Progenitor cell of endocrine pancreas (in vitro differentiated cells): Measurements from ENCODE around the gene S100A13. TPM values are rescaled to one million over a fixed set of nuclear protein-coding genes. Genes with fewer than 3 reads are reported as not detected.
A peak's percentile ranks its signal among the peaks of the same experiment; 100 is the strongest.

Experiments used
- DNase-seq: peaks from one replicate; pipeline ENCODE4 v3.0.0; 2021; ENCODE audit warnings: low spot score; ENCODE audit not compliant: unreplicated experiment
- H3K27ac Mint-ChIP-seq: 2 replicates; pipeline ENCODE4 v1.8.0; 2021; ENCODE audit warnings: mild to moderate bottlenecking, moderate library complexity, mixed read lengths
- H3K27me3 Mint-ChIP-seq: 2 replicates; pipeline ENCODE4 v1.8.0; 2021; ENCODE audit warnings: mixed read lengths
- H3K36me3 Mint-ChIP-seq: 2 replicates; pipeline ENCODE4 v1.8.0; 2022; ENCODE audit warnings: mixed read lengths; ENCODE audit not compliant: insufficient read depth
- H3K4me1 Mint-ChIP-seq: 2 replicates; pipeline ENCODE4 v1.8.0; 2021; ENCODE audit warnings: low read depth, mixed read lengths
- H3K4me3 Mint-ChIP-seq: 2 replicates; pipeline ENCODE4 v1.8.0; 2021; ENCODE audit warnings: low read depth, mild to moderate bottlenecking, moderate library complexity, mixed read lengths
- H3K9me3 Mint-ChIP-seq: 2 replicates; pipeline ENCODE4 v1.8.0; 2021; ENCODE audit warnings: low read depth, mixed read lengths
- total RNA-seq: library from RNA; stranded (reverse); gene quantifications from 2 replicates; pipeline ENCODE4 v1.2.1, GENCODE V29; 2021
- TF ChIP-seq, protein P1 (sequence below): fragments of 200-600 bp; sonication (generic); IDR thresholded peaks from one replicate; pipeline ENCODE4 v1.5.0; 2021; ENCODE audit warnings: antibody characterized with exemption, mild to moderate bottlenecking; ENCODE audit not compliant: unreplicated experiment

The S100A13 gene
- total RNA-seq, 1 donor from 2014 or later, result 63.6 TPM

- TF ChIP-seq, protein P1, sequence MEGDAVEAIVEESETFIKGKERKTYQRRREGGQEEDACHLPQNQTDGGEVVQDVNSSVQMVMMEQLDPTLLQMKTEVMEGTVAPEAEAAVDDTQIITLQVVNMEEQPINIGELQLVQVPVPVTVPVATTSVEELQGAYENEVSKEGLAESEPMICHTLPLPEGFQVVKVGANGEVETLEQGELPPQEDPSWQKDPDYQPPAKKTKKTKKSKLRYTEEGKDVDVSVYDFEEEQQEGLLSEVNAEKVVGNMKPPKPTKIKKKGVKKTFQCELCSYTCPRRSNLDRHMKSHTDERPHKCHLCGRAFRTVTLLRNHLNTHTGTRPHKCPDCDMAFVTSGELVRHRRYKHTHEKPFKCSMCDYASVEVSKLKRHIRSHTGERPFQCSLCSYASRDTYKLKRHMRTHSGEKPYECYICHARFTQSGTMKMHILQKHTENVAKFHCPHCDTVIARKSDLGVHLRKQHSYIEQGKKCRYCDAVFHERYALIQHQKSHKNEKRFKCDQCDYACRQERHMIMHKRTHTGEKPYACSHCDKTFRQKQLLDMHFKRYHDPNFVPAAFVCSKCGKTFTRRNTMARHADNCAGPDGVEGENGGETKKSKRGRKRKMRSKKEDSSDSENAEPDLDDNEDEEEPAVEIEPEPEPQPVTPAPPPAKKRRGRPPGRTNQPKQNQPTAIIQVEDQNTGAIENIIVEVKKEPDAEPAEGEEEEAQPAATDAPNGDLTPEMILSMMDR, result no peak
- no peak overlapping the region for H3K27ac Mint-ChIP-seq
- H3K9me3 Mint-ChIP-seq, result no peaks in the 10 kb centered on the region
- no peak for DNase-seq
- H3K36me3 Mint-ChIP-seq, result peaks cover 10% of the 10 kb centered on the region
- H3K27me3 Mint-ChIP-seq, result no peaks in the 10 kb centered on the region
- peaks cover 22% of the 10 kb centered on the region for H3K4me1 Mint-ChIP-seq
- H3K4me3 Mint-ChIP-seq, result no peak overlapping the region
These were observed 2.2 kb downstream of the S100A13 start for GRCh38 chr1:153624965-153625611.

DNA sequence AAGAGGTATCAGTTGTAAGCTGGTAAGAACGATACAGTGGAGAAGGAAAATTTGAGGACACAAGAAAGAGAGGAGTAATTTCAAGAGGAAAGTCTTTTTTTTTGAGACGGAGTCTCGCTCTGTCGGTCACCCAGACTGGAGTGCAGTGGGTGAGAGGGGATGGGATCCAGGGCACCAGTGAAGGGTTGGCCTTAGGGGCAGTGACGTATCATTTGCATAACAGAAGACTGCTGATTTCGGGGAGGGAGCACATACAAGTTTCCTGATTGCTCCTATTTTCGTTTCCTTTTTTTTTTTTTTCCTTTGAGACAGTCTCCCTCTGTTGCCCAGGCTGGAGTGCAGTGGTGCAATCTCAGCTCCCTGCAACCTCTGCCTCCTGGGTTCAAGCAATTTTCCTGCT, 4.2 kb downstream of the S100A13 start:
- Mint-ChIP-seq H3K4me1 (peaks cover 20% of the 10 kb centered on the region), H3K4me3 (no peak overlapping the region), H3K27ac (peak overlapping the region; percentile 33), H3K9me3 (no peaks in the 10 kb centered on the region), H3K27me3 (no peaks in the 10 kb centered on the region), H3K36me3 (peaks cover 15% of the 10 kb centered on the region)
- TF ChIP-seq, protein P1, result no peak
- DNase-seq, result no peak

- Mint-ChIP-seq H3K27ac (no peak overlapping the region), H3K9me3 (no peaks in the 10 kb centered on the region), H3K27me3 (no peaks in the 10 kb centered on the region), H3K4me1 (peaks cover 1% of the 10 kb centered on the region), H3K36me3 (peaks cover 13% of the 10 kb centered on the region), H3K4me3 (no peak overlapping the region)
- DNase-seq, result no peak
- TF ChIP-seq, protein P1, result no peak
These were observed 8.1 kb downstream of the S100A13 start for GRCh38 chr1:153619171-153619570.

DNA sequence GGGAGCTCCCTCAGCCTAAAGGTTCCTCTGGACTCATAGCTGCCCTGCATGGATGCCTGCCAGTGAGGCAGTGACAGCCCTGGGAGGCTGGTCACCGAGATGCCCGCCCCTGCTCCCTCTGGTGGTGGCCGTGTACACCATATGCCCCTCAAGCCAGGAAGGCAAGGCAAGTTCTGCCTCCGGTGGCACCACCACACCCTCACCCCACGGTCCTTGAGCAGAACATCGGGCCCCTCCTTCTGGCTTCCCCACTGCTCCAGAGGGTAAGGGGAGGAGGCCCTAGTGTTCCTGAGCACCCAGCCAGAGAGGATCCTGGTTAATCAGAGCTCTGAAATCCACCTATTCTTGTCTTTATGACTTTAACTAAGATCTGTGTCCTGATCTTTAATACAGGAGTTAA, 9.6 kb downstream of the S100A13 start:
- Mint-ChIP-seq H3K4me3 (no peak overlapping the region), H3K36me3 (peaks cover 8% of the 10 kb centered on the region), H3K27ac (no peak overlapping the region), H3K4me1 (peaks cover 7% of the 10 kb centered on the region), H3K27me3 (no peaks in the 10 kb centered on the region), H3K9me3 (no peaks in the 10 kb centered on the region)
- TF ChIP-seq, protein P1, result peak; percentile 64
- peak; percentile 43 for DNase-seq

- DNase-seq, result no peak
- Mint-ChIP-seq H3K27me3 (no peaks in the 10 kb centered on the region), H3K4me1 (peaks cover 13% of the 10 kb centered on the region), H3K27ac (no peak overlapping the region), H3K36me3 (peaks cover 8% of the 10 kb centered on the region), H3K4me3 (no peak overlapping the region), H3K9me3 (no peaks in the 10 kb centered on the region)
- TF ChIP-seq, protein P1, result no peak
These were observed 10.4 kb downstream of the S100A13 start for GRCh38 chr1:153616917-153617311.
